NT2/D1 (cell line): ENCODE results near the gene AVEN.

Source experiments
- DNase-seq: peaks from one replicate; pipeline ENCODE4 v3.0.0-alpha.2; 2011; ENCODE audit warnings: low read depth, low spot score
- H3K27me3 ChIP-seq: 2 replicates; pipeline ENCODE4 v1.6.0; 2011; ENCODE audit warnings: mild to moderate bottlenecking; ENCODE audit not compliant: insufficient read length, insufficient read depth
- H3K36me3 ChIP-seq: 2 replicates; pipeline ENCODE4 v1.6.1; 2011; ENCODE audit warnings: mild to moderate bottlenecking, low read length, mixed read lengths; ENCODE audit not compliant: insufficient read depth, insufficient read length
- H3K4me1 ChIP-seq: 2 replicates; pipeline ENCODE4 v1.5.1; 2011; ENCODE audit not compliant: insufficient read depth, insufficient read length
- H3K4me3 ChIP-seq: 2 replicates; pipeline ENCODE4 v1.5.1; 2011; ENCODE audit warnings: low read depth; ENCODE audit not compliant: insufficient read length
- H3K9ac ChIP-seq: 2 replicates; pipeline ENCODE4 v1.6.0; 2011; ENCODE audit warnings: low read depth; ENCODE audit not compliant: insufficient read length
- H3K9me3 ChIP-seq: 2 replicates; pipeline ENCODE4 v1.5.1; 2011; ENCODE audit warnings: mild to moderate bottlenecking, low read length; ENCODE audit not compliant: insufficient read depth
- SUZ12 ChIP-seq: IDR thresholded peaks from 2 replicates; pipeline ENCODE4 v1.6.1; 2011; ENCODE audit not compliant: insufficient read length, insufficient read depth; ENCODE audit errors: extremely low read depth
- YY1 ChIP-seq: IDR thresholded peaks from 2 replicates; pipeline ENCODE4 v1.6.1; 2011; ENCODE audit not compliant: insufficient read length, insufficient read depth
- ZNF274 ChIP-seq: IDR thresholded peaks from 2 replicates; pipeline ENCODE4 v1.6.1; 2011; ENCODE audit warnings: mild to moderate bottlenecking, low read depth, low read length

The AVEN gene

GRCh38 chr15:33975022-33975565, 63.9 kb downstream of the AVEN start:
- H3K4me3 ChIP-seq, result no peak overlapping the region
- no peaks in the 10 kb centered on the region for H3K4me1 ChIP-seq
- no peaks in the 10 kb centered on the region for H3K9me3 ChIP-seq
- no peaks in the 10 kb centered on the region for H3K36me3 ChIP-seq
- no peak for DNase-seq
- H3K27me3 ChIP-seq, result no peaks in the 10 kb centered on the region
- TF ChIP-seq SUZ12, result no peak
- TF ChIP-seq YY1, result no peak
- TF ChIP-seq ZNF274, result no peak
- no peak overlapping the region for H3K9ac ChIP-seq

- Histone ChIP-seq H3K4me3 (no peak overlapping the region), H3K27me3 (no peaks in the 10 kb centered on the region), H3K36me3 (no peaks in the 10 kb centered on the region), H3K9me3 (no peaks in the 10 kb centered on the region), H3K9ac (no peak overlapping the region), H3K4me1 (no peaks in the 10 kb centered on the region)
- DNase-seq, result no peak
- TF ChIP-seq SUZ12 (no peak), ZNF274 (no peak), YY1 (no peak)
Observed at GRCh38 chr15:33971811-33972210, 67.2 kb downstream of the AVEN start.

GRCh38 chr15:33968821-33969220, 70.2 kb downstream of the AVEN start:
- H3K9me3 ChIP-seq, result no peaks in the 10 kb centered on the region
- DNase-seq, result no peak
- no peak overlapping the region for H3K4me3 ChIP-seq
- TF ChIP-seq SUZ12, result no peak
- TF ChIP-seq YY1, result no peak
- TF ChIP-seq ZNF274, result no peak
- no peaks in the 10 kb centered on the region for H3K27me3 ChIP-seq
- no peaks in the 10 kb centered on the region for H3K4me1 ChIP-seq
- no peak overlapping the region for H3K9ac ChIP-seq
- H3K36me3 ChIP-seq, result no peaks in the 10 kb centered on the region

GRCh38 chr15:33968224-33968623, 70.8 kb downstream of the AVEN start, which contains the start of gene CHRM5:
TSS of gene CHRM5 (plus strand) at chr15:33968497. CDS start at chr15:34062718, 94,221 bp downstream.
- TF ChIP-seq ZNF274 (no peak), SUZ12 (no peak), YY1 (no peak)
- DNase-seq, result no peak
- Histone ChIP-seq H3K9me3 (no peaks in the 10 kb centered on the region), H3K27me3 (no peaks in the 10 kb centered on the region), H3K4me1 (no peaks in the 10 kb centered on the region), H3K4me3 (no peak within 1 kb of the TSS), H3K9ac (no peak within 1 kb of the TSS), H3K36me3 (no peaks in the 10 kb centered on the region)

GRCh38 chr15:33964665-33965040, 74.4 kb downstream of the AVEN start:
- Histone ChIP-seq H3K9me3 (no peaks in the 10 kb centered on the region), H3K9ac (no peak overlapping the region), H3K4me1 (no peaks in the 10 kb centered on the region), H3K36me3 (no peaks in the 10 kb centered on the region), H3K4me3 (no peak overlapping the region), H3K27me3 (no peaks in the 10 kb centered on the region)
- no peak for TF ChIP-seq ZNF274
- TF ChIP-seq SUZ12, result no peak
- no peak for TF ChIP-seq YY1
- DNase-seq, result no peak

DNA sequence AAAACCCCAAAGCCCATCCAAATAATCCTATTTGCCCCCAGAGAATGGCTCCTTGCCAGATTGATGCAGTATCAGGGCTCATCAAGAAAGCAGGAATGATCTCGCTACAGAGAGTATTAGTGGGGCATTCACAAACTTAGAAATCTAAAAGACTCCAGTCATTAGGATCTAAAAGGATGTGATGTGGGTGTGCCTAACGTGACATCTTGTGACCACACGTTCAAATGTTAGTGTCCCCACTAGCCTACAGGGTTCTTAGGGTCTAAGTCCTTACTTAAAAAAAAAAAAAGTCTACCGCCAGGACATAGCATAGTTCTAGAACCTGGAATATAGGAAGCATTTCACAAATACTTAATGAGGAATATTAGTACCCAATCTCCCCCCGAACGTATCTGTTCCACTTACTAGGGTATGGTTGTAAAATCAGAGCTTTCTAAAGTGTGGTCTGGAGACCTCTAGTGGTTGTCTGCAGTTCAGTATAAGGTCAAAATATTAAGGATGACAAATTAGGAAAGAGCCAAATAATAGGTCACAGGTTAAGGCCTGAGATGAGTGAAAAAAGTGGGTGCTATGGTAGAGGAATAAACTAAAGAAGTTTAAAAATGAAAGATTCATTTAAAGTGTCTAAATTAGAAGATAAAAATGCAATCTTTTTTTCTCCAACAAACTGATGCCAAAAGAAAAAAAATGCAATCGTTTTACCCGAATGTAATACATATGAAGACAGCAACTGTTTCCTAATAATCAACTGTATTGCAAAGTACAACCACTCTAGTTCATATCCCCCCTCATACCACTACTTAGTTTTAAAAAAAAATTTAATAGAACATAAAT, 75.0 kb downstream of the AVEN start:
- no peak for DNase-seq

DNA sequence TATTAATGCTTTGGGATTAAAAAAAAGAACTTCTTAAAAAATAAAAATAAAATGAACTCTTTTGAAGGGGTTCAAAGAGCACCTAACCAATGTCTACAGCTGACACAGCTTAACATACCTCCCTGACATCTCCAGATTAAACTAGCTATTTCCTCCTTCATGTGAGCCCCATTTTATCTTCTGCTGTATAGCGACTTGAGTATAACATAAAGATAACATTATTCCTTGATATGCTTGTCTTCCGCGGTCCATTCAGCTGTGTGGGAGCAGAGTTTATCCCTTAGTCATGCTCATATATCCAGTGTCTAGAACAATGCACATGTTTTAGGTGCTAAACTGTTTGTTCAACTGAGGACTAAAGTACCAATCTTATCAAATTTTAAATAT, 78.5 kb downstream of the AVEN start:
- H3K27me3 ChIP-seq, result no peaks in the 10 kb centered on the region
- H3K9me3 ChIP-seq, result no peaks in the 10 kb centered on the region
- no peak overlapping the region for H3K9ac ChIP-seq
- TF ChIP-seq ZNF274 (no peak), SUZ12 (no peak), YY1 (no peak)
- H3K4me3 ChIP-seq, result no peak overlapping the region
- no peaks in the 10 kb centered on the region for H3K36me3 ChIP-seq
- DNase-seq, result no peak
- no peaks in the 10 kb centered on the region for H3K4me1 ChIP-seq

More for the DNA sequence above, 75.0 kb downstream of the AVEN start:
- Histone ChIP-seq H3K27me3 (no peaks in the 10 kb centered on the region), H3K9ac (no peak overlapping the region), H3K9me3 (no peaks in the 10 kb centered on the region), H3K4me1 (no peaks in the 10 kb centered on the region), H3K36me3 (no peaks in the 10 kb centered on the region), H3K4me3 (no peak overlapping the region)
- TF ChIP-seq ZNF274 (no peak), YY1 (no peak), SUZ12 (no peak)
